Neural progenitor cell (in vitro differentiated cells): Measurements from ENCODE around the gene PBX4. TPM values are rescaled to one million over a fixed set of nuclear protein-coding genes. Genes with fewer than 3 reads are reported as not detected.

Source experiments
- DNase-seq: peaks from one replicate; pipeline ENCODE4 v3.0.0-alpha.2; 2016; ENCODE audit warnings: low spot score
- H2AFZ ChIP-seq: fragments of 200-600 bp; sonication (generic); replicated peaks from 2 replicates; pipeline ENCODE4 v1.6.1; 2016; ENCODE audit warnings: antibody characterized with exemption
- H3F3A ChIP-seq: fragments of 200-600 bp; sonication (generic); 2 replicates; pipeline ENCODE4 v1.6.1; 2016; ENCODE audit warnings: antibody characterized with exemption, low read depth
- H3K27ac ChIP-seq: fragments of 200-600 bp; sonication (generic); 2 replicates; pipeline ENCODE4 v1.5.1; 2016; ENCODE audit warnings: mild to moderate bottlenecking
- H3K27me3 ChIP-seq: fragments of 200-600 bp; sonication (generic); 2 replicates; pipeline ENCODE4 v1.6.1; 2016; ENCODE audit warnings: mild to moderate bottlenecking, moderate library complexity
- H3K36me3 ChIP-seq: fragments of 200-600 bp; sonication (generic); 2 replicates; pipeline ENCODE4 v1.5.1; 2016
- H3K4me1 ChIP-seq: fragments of 200-600 bp; sonication (generic); 2 replicates; pipeline ENCODE4 v1.6.1; 2016; ENCODE audit warnings: mixed run types
- H3K4me2 ChIP-seq: fragments of 200-600 bp; sonication (generic); 2 replicates; pipeline ENCODE4 v1.6.1; 2016
- H3K4me3 ChIP-seq: fragments of 200-600 bp; sonication (generic); 2 replicates; pipeline ENCODE4 v1.5.1; 2016
- H3K79me2 ChIP-seq: fragments of 200-600 bp; sonication (generic); 2 replicates; pipeline ENCODE4 v1.6.1; 2016; ENCODE audit warnings: low read depth
- H3K9ac ChIP-seq: fragments of 200-600 bp; sonication (generic); 2 replicates; pipeline ENCODE4 v1.6.1; 2016
- H3K9me3 ChIP-seq: fragments of 200-600 bp; sonication (generic); 2 replicates; pipeline ENCODE4 v1.5.1; 2016; ENCODE audit warnings: low read depth
- H4K20me1 ChIP-seq: fragments of 200-600 bp; sonication (generic); 2 replicates; pipeline ENCODE4 v1.6.1; 2016; ENCODE audit warnings: low read depth
- H3K27ac Mint-ChIP-seq: 3 replicates; pipeline ENCODE4 v1.8.0; 2021; ENCODE audit warnings: mixed read lengths
- H3K27me3 Mint-ChIP-seq: 2 replicates; pipeline ENCODE4 v1.8.0; 2022; ENCODE audit warnings: low read depth, mild to moderate bottlenecking, inconsistent platforms, moderate library complexity, mixed read lengths; ENCODE audit not compliant: insufficient read depth
- H3K36me3 Mint-ChIP-seq: 3 replicates; pipeline ENCODE4 v1.8.0; 2021; ENCODE audit warnings: mixed read lengths
- H3K4me1 Mint-ChIP-seq: 3 replicates; pipeline ENCODE4 v1.8.0; 2021; ENCODE audit warnings: mixed read lengths
- H3K4me3 Mint-ChIP-seq: 3 replicates; pipeline ENCODE4 v1.8.0; 2021; ENCODE audit warnings: mild to moderate bottlenecking, moderate library complexity, mixed read lengths
- H3K9me3 Mint-ChIP-seq: 3 replicates; pipeline ENCODE4 v1.8.0; 2020; ENCODE audit warnings: mixed read lengths
- CTCF ChIP-seq: fragments of 200-600 bp; sonication (generic); IDR thresholded peaks from 2 replicates; pipeline ENCODE4 v1.5.1; 2017; ENCODE audit warnings: antibody characterized with exemption, mild to moderate bottlenecking
- EZH2 ChIP-seq: fragments of 200-600 bp; sonication (generic); IDR thresholded peaks from 2 replicates; pipeline ENCODE4 v1.6.1; 2017; ENCODE audit warnings: antibody characterized with exemption, mild to moderate bottlenecking, moderate library complexity
- EZH2phosphoT487 ChIP-seq: fragments of 200-600 bp; sonication (generic); IDR thresholded peaks from 2 replicates; pipeline ENCODE4 v1.6.1; 2017; ENCODE audit warnings: antibody characterized with exemption
- total RNA-seq: library from RNA; depleted of rRNA; stranded (reverse); fragments of >200 nt; gene quantifications from 2 replicates; pipeline ENCODE4 v1.2.3, GENCODE V29; 2015; ENCODE audit warnings: low replicate concordance

PBX4 gene
- total RNA-seq, 1 donor from 2014 or later, result 3.2 TPM

DNA sequence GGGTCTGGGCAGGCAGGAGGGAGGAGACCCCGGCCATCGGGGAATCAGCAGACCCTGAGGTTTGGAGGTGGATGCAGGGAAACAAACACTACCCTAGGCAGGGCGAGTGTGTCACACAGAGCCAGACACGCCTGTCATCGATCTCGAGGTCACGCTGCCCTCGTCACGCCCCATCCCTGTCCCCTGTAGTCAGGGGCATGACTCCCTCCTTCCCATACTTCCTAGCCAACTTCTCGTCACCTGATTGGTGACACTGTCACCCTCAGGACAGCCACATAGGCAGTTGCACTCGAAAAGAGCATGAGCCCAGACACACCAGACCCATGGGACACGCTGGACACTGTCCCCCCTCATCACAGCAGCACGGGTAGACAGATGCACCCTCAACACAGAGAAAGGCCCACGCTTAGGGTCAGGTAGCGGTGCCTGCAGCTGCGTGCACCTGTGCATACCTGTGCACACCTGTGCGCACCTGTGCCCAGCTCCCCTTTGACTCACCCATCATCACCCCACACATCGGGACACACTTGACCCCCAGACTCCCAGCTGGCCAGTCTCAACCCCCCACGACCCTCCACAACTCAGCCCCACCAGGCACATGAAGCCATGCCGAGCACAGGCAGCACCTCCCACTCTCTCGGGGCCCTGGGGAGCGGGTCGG lies 68.6 kb downstream of the PBX4 start:
- Mint-ChIP-seq H3K36me3 (no peaks in the 10 kb centered on the region), H3K4me1 (peaks cover 4% of the 10 kb centered on the region), H3K27me3 (peaks cover 11% of the 10 kb centered on the region), H3K9me3 (no peaks in the 10 kb centered on the region), H3K27ac (no peak overlapping the region), H3K4me3 (no peak overlapping the region)
- H3K4me1 ChIP-seq, result no peaks in the 10 kb centered on the region
- no peak overlapping the region for H3K4me3 ChIP-seq
- no peaks in the 10 kb centered on the region for H4K20me1 ChIP-seq
- DNase-seq, result no peak
- TF ChIP-seq EZH2phosphoT487 (no peak), CTCF (no peak), EZH2 (no peak)
- no peak overlapping the region for H3K27ac ChIP-seq
- no peak overlapping the region for H3K9ac ChIP-seq
- no peaks in the 10 kb centered on the region for H3K79me2 ChIP-seq
- no peaks in the 10 kb centered on the region for H3K36me3 ChIP-seq
- no peak overlapping the region for H3K4me2 ChIP-seq
- H3F3A ChIP-seq, result peaks cover 12% of the 10 kb centered on the region
- no peak overlapping the region for H2AFZ ChIP-seq
- H3K9me3 ChIP-seq, result no peaks in the 10 kb centered on the region
- H3K27me3 ChIP-seq, result no peaks in the 10 kb centered on the region

DNA sequence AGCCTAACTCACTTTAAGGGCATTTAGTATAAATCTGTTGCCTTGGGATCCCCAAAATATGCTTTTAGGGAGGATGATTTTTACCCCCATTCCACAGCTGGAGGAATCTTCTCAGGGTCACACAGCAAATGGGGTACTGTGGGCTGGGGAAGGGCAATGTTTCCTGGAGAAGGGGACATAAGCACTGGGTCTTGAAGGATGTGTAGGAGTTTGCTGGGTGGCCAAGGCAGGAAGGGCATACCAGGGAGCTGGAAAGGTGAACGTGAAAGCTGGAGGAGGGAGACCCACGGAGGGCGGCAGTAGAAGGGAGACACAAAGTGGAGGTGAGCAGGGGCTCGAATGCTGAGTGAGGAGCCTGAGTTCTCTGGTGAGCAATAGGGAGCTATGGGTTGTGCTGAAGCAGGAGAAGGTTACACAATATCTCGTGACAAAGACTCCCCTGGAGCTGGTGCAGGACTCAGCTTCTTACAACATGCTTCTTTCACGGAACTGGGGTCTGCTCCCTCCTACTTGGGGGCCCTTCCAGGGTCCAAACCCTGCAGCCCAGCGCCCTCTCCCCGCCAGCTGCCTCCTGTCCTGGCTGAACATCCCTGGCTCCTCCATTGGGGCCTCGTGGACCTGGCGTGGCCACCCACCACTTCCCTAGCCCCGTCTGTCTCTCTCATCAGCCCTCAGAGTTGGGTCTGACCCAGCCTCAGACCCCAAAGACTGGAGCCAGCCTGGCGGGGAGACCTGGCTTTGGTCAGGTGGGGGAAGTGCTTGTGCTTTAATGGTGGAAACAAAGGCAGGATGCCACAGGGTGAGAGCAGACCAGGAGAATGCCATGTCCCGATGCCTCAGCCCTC lies 69.3 kb downstream of the PBX4 start:
- Histone ChIP-seq H4K20me1 (no peaks in the 10 kb centered on the region), H3K4me2 (no peak overlapping the region), H3K9me3 (no peaks in the 10 kb centered on the region), H3F3A (peaks cover 12% of the 10 kb centered on the region), H3K9ac (no peak overlapping the region), H3K27ac (no peak overlapping the region), H3K79me2 (no peaks in the 10 kb centered on the region), H3K4me1 (no peaks in the 10 kb centered on the region), H3K36me3 (no peaks in the 10 kb centered on the region), H3K27me3 (no peaks in the 10 kb centered on the region), H3K4me3 (no peak overlapping the region), H2AFZ (no peak overlapping the region)
- H3K9me3 Mint-ChIP-seq, result no peaks in the 10 kb centered on the region
- H3K27ac Mint-ChIP-seq, result peak overlapping the region; percentile 20
- H3K4me3 Mint-ChIP-seq, result no peak overlapping the region
- no peak for DNase-seq
- no peak for TF ChIP-seq CTCF
- H3K4me1 Mint-ChIP-seq, result peaks cover 4% of the 10 kb centered on the region
- no peaks in the 10 kb centered on the region for H3K36me3 Mint-ChIP-seq
- H3K27me3 Mint-ChIP-seq, result peaks cover 11% of the 10 kb centered on the region

GRCh38 chr19:19547674-19548336 lies 70.7 kb downstream of the PBX4 start:
- H3K4me1 Mint-ChIP-seq, result peaks cover 4% of the 10 kb centered on the region
- H3K36me3 Mint-ChIP-seq, result no peaks in the 10 kb centered on the region
- no peaks in the 10 kb centered on the region for H3K9me3 ChIP-seq
- H3K9ac ChIP-seq, result no peak overlapping the region
- no peak overlapping the region for H3K27ac Mint-ChIP-seq
- peaks cover 12% of the 10 kb centered on the region for H3F3A ChIP-seq
- H3K9me3 Mint-ChIP-seq, result no peaks in the 10 kb centered on the region
- H3K4me3 ChIP-seq, result no peak overlapping the region
- H3K27me3 Mint-ChIP-seq, result peaks cover 13% of the 10 kb centered on the region
- H4K20me1 ChIP-seq, result no peaks in the 10 kb centered on the region
- DNase-seq, result no peak
- no peak overlapping the region for H3K27ac ChIP-seq
- no peak overlapping the region for H3K4me2 ChIP-seq
- TF ChIP-seq EZH2 (no peak), CTCF (no peak), EZH2phosphoT487 (no peak)
- no peaks in the 10 kb centered on the region for H3K27me3 ChIP-seq
- no peaks in the 10 kb centered on the region for H3K4me1 ChIP-seq
- H3K36me3 ChIP-seq, result no peaks in the 10 kb centered on the region
- no peaks in the 10 kb centered on the region for H3K79me2 ChIP-seq
- no peak overlapping the region for H2AFZ ChIP-seq
- H3K4me3 Mint-ChIP-seq, result no peak overlapping the region
